Esophagus squamous epithelium (tissue), 5 donors: Measurements from ENCODE around the gene CD48. TPM values are rescaled to one million over a fixed set of nuclear protein-coding genes. Genes with fewer than 3 reads are reported as not detected.

Experiments used
- DNase-seq: peaks from one replicate; lab custom pipeline; 2025; lab: John Stamatoyannopoulos, UW
- H3K27ac ChIP-seq, 4 donors: fragments of 200-600 bp; sonication (generic); one replicate each; pipeline ENCODE4 v1.5.1; 2016 to 2019; ENCODE audit warnings: mild to moderate bottlenecking in 1 of 4
- H3K27me3 ChIP-seq, 4 donors: fragments of 200-600 bp; sonication (generic); 1 replicate in 3 of 4; 2 replicates in 1 of 4; pipeline versions ENCODE4 v1.5.1 to v1.6.0; 2017 to 2021; ENCODE audit warnings: antibody characterized with exemption in 1 of 4
- H3K36me3 ChIP-seq, 3 donors: fragments of 200-600 bp; sonication (generic); one replicate each; pipeline ENCODE4 v1.5.1; 2016 to 2019
- H3K4me1 ChIP-seq, 3 donors: fragments of 200-600 bp; sonication (generic); one replicate each; pipeline ENCODE4 v1.5.1; 2017 to 2019
- H3K4me3 ChIP-seq, 4 donors: fragments of 200-600 bp; sonication (generic); 1 replicate in 3 of 4; 2 replicates in 1 of 4; pipeline ENCODE4 v1.5.1; 2016 to 2019; ENCODE audit warnings: mild to moderate bottlenecking in 2 of 4, moderate library complexity in 1 of 4
- H3K9me3 ChIP-seq, 3 donors: fragments of 200-600 bp; sonication (generic); one replicate each; pipeline ENCODE4 v1.5.1; 2016 to 2019
- CTCF ChIP-seq, 6 experiments: fragments of 450-650 bp in 4 of 6; fragments of 200-600 bp in 2 of 6; sonication (generic) in 2 of 6; IDR thresholded peaks; one replicate each; pipeline ENCODE4 v1.5.1; 2016 to 2019; ENCODE audit warnings: antibody characterized with exemption in 6 of 6, mild to moderate bottlenecking in 4 of 6, moderate library complexity in 4 of 6
- POLR2A ChIP-seq, 4 donors: fragments of 450-650 bp; IDR thresholded peaks; one replicate each; pipeline ENCODE4 v1.6.1; 2017; ENCODE audit warnings: antibody characterized with exemption in 4 of 4, mild to moderate bottlenecking in 4 of 4, moderate library complexity in 3 of 4
- WGBS, 2 donors: methylation state at CpG; one replicate each; pipeline ENCODE4 v1.1.5; 2018; 5-methylcytosine and 5-hydroxymethylcytosine counted together
- intact Hi-C: fragments of 100-400 bp; cut with DNase I; formaldehyde crosslinking; loops from one replicate; pipeline ENCODE4 v1.15.0; 2022
- total RNA-seq, 4 donors: library from RNA; depleted of rRNA; stranded (reverse); fragments of >200 nt; gene quantifications; one replicate each; pipeline ENCODE4 v1.1.0, GENCODE V29; 2016
- donor health status: DM: yes; HTN: yes; CAD: no.

Gene CD48
- total RNA-seq, 4 donors from 2014 or later, result 1.1 to 13.7 (median 5.3) TPM

GRCh38 chr1:160664573-160665051, 47.0 kb downstream of the CD48 start:
- intact Hi-C loops, result no loop called here

GRCh38 chr1:160662910-160663309, 48.7 kb downstream of the CD48 start:
- Histone ChIP-seq H3K9me3 (no peaks in the 10 kb centered on the region), H3K4me1 (peaks cover 0 to 13% (median 2%) of the 10 kb centered on the region in 3 donors), H3K4me3 (no peak overlapping the region), H3K27me3 (no peaks in the 10 kb centered on the region), H3K27ac (no peak overlapping the region), H3K36me3 (no peaks in the 10 kb centered on the region)
- WGBS, 2 donors, result 70 to 89% methylated on average over 4 of the region's 4 CpGs
- no peak for TF ChIP-seq POLR2A (IDR thresholded peaks at IDR 0.05)
- no peak for TF ChIP-seq CTCF (IDR thresholded peaks at IDR 0.05)
- intact Hi-C loops, result no loop called here
- DNase-seq, result no peak

More at GRCh38 chr1:160664573-160665051, 47.0 kb downstream of the CD48 start:
- TF ChIP-seq CTCF (IDR thresholded peaks at IDR 0.05) (no peak), POLR2A (IDR thresholded peaks at IDR 0.05) (no peak)
- Histone ChIP-seq H3K27ac (peak overlapping the region in 1 of 4 donors; percentile 4), H3K9me3 (peaks cover 0 to 4% (median 0%) of the 10 kb centered on the region in 3 donors), H3K4me3 (no peak overlapping the region), H3K4me1 (peaks cover 0 to 13% (median 2%) of the 10 kb centered on the region in 3 donors), H3K27me3 (no peaks in the 10 kb centered on the region), H3K36me3 (no peaks in the 10 kb centered on the region)
- 45 to 64% methylated on average over 3 of the region's 3 CpGs for WGBS, 2 donors
- no peak for DNase-seq

- no peak for TF ChIP-seq POLR2A (IDR thresholded peaks at IDR 0.05)
- TF ChIP-seq CTCF (IDR thresholded peaks at IDR 0.05), result no peak
- DNase-seq, result no peak
- Histone ChIP-seq H3K9me3 (no peaks in the 10 kb centered on the region), H3K4me3 (no peak overlapping the region), H3K27me3 (no peaks in the 10 kb centered on the region), H3K27ac (no peak overlapping the region), H3K4me1 (peaks cover 0 to 4% (median 0%) of the 10 kb centered on the region in 3 donors), H3K36me3 (no peaks in the 10 kb centered on the region)
- 87 to 96% methylated on average over 4 of the region's 4 CpGs for WGBS, 2 donors
- intact Hi-C loops, result no loop called here
These were observed 52.1 kb downstream of the CD48 start for GRCh38 chr1:160659566-160659965.

- intact Hi-C loops, result no loop called here
- H3K36me3 ChIP-seq, result no peaks in the 10 kb centered on the region
- no peak for DNase-seq
- no peak overlapping the region for H3K27ac ChIP-seq
- no peak overlapping the region for H3K4me3 ChIP-seq
- no peak for TF ChIP-seq POLR2A (IDR thresholded peaks at IDR 0.05)
- TF ChIP-seq CTCF (IDR thresholded peaks at IDR 0.05), result no peak
- no peaks in the 10 kb centered on the region for H3K27me3 ChIP-seq
- no peaks in the 10 kb centered on the region for H3K9me3 ChIP-seq
- WGBS, 2 donors, result 90 to 100% methylated on average over 2 of the region's 2 CpGs
- peaks cover 0 to 4% (median 0%) of the 10 kb centered on the region in 3 donors for H3K4me1 ChIP-seq
These were observed 52.8 kb downstream of the CD48 start for GRCh38 chr1:160658814-160659193.

- Histone ChIP-seq H3K4me3 (no peak overlapping the region), H3K36me3 (no peaks in the 10 kb centered on the region), H3K9me3 (no peaks in the 10 kb centered on the region), H3K27me3 (no peaks in the 10 kb centered on the region), H3K27ac (no peak overlapping the region), H3K4me1 (peaks cover 0 to 4% (median 0%) of the 10 kb centered on the region in 3 donors)
- WGBS, 2 donors, result 84 to 88% methylated on average over 8 of the region's 8 CpGs
- TF ChIP-seq CTCF (IDR thresholded peaks at IDR 0.05) (no peak), POLR2A (IDR thresholded peaks at IDR 0.05) (no peak)
- intact Hi-C loops, result no loop called here
- no peak for DNase-seq
These were observed 53.3 kb downstream of the CD48 start for GRCh38 chr1:160658162-160658813.
